ENCODE measurements around the gene CEP19. TPM values are rescaled to one million over a fixed set of nuclear protein-coding genes. Genes with fewer than 3 reads are reported as not detected.

Gene CEP19
- total and polyA plus RNA-seq, 2 of the 8 experiments (the other 6 are each of a cell fraction or from before 2014, with no cell fraction given), result 0.95 to 1.6 TPM

DNA sequence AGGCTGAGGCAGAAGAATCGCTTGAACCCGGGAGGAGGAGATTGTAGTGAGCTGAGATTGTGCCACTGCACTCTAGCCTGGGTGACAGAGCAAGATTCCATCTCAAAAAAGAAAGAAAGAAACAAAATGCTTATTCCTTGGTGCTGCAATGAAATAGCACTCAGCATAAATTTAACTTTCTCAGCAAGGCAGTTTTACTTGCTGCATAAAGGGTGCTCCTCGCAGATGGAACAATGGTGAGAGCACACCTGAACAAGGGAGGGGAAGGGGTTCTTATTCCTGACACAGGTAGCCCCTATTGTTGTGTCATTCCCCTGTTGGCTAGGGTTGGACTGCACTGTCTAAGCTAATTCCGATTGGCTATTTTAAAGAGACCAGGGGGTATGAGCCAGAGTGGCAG, 44.7 kb upstream of the CEP19 start (continued):
- TF ChIP-seq TAF7 (optimal IDR thresholded peaks at IDR 0.05; ENCODE audit: borderline replicate concordance, low read depth, low read length) (no peak), GTF2F1 (IDR thresholded peaks at IDR 0.05; ENCODE audit: borderline replicate concordance, low read depth, low read length) (no peak), CBX8 (IDR thresholded peaks at IDR 0.05; ENCODE audit: borderline replicate concordance, low read depth, low read length) (no peak), HDAC6 (IDR thresholded peaks at IDR 0.05; ENCODE audit: low read depth, low read length) (no peak), FOSL1 (IDR thresholded peaks at IDR 0.05; ENCODE audit: insufficient read depth, low read depth, low read length) (no peak), GABPA (IDR thresholded peaks at IDR 0.05; ENCODE audit: borderline replicate concordance, insufficient read depth, low read length) (no peak)
- TF ChIP-seq, protein P1, sequence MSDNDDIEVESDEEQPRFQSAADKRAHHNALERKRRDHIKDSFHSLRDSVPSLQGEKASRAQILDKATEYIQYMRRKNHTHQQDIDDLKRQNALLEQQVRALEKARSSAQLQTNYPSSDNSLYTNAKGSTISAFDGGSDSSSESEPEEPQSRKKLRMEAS (IDR thresholded peaks at IDR 0.05), result no peak
